HG03045 (cell line): ENCODE results near the gene SOHLH2.

Experiments used
- ATAC-seq: cut with Tn5 transposase; IDR thresholded peaks from one replicate; pipeline ENCODE4 v1.9.1; 2021; ENCODE audit warnings: mild to moderate bottlenecking, moderate library complexity; ENCODE audit not compliant: unreplicated experiment

Gene SOHLH2

GRCh38 chr13:36190771-36191170, 23.6 kb downstream of the SOHLH2 start:
- no peak for ATAC-seq

- no peak for ATAC-seq
Measured at GRCh38 chr13:36188441-36188840, 25.9 kb downstream of the SOHLH2 start.

- ATAC-seq: no peak
Measured at GRCh38 chr13:36183901-36184300, 30.5 kb downstream of the SOHLH2 start.

- ATAC-seq: no peak
Measured at GRCh38 chr13:36175621-36176020, 38.7 kb downstream of the SOHLH2 start.

GRCh38 chr13:36174923-36175322, 39.4 kb downstream of the SOHLH2 start:
- ATAC-seq: no peak

GRCh38 chr13:36173571-36174322, 40.6 kb downstream of the SOHLH2 start:
- no peak for ATAC-seq

- no peak for ATAC-seq
Measured at GRCh38 chr13:36166046-36166445, 48.3 kb downstream of the SOHLH2 start.

- ATAC-seq: no peak
Measured at GRCh38 chr13:36163809-36164308, 50.5 kb downstream of the SOHLH2 start.

- no peak for ATAC-seq
Measured at GRCh38 chr13:36163286-36163685, 51.1 kb downstream of the SOHLH2 start.

- ATAC-seq: no peak
Measured at GRCh38 chr13:36160297-36160696, 54.1 kb downstream of the SOHLH2 start.

GRCh38 chr13:36158611-36159010, 55.7 kb downstream of the SOHLH2 start:
- no peak for ATAC-seq

- ATAC-seq: no peak
Measured at GRCh38 chr13:36157480-36157879, 56.9 kb downstream of the SOHLH2 start.

GRCh38 chr13:36154567-36155291, 59.6 kb downstream of the SOHLH2 start:
- no peak for ATAC-seq

GRCh38 chr13:36151591-36151990, 62.8 kb downstream of the SOHLH2 start:
- ATAC-seq: no peak

- no peak for ATAC-seq
Measured at GRCh38 chr13:36148446-36148845, 65.9 kb downstream of the SOHLH2 start.

GRCh38 chr13:36147330-36147729, 67.0 kb downstream of the SOHLH2 start:
- ATAC-seq: no peak

- no peak for ATAC-seq
Measured at GRCh38 chr13:36146511-36147269, 67.7 kb downstream of the SOHLH2 start.

- ATAC-seq: no peak
Measured at GRCh38 chr13:36143738-36144137, 70.6 kb downstream of the SOHLH2 start.

- no peak for ATAC-seq
Measured at GRCh38 chr13:36142735-36143134, 71.6 kb downstream of the SOHLH2 start.

- ATAC-seq: no peak
Measured at GRCh38 chr13:36135876-36136275, 78.5 kb downstream of the SOHLH2 start.

- ATAC-seq: no peak
Measured at GRCh38 chr13:36134632-36135031, 79.7 kb downstream of the SOHLH2 start.
